DND-41 (cell line): Measurements from ENCODE around the gene LRRC27.

ENCODE experiments used
- ATAC-seq: fragments of 200-7000 bp; cut with Tn5 transposase; 3 replicates; pipeline ENCODE4 v1.9.1; 2021; ENCODE audit warnings: low read depth; ENCODE audit not compliant: insufficient read depth
- DNase-seq: peaks from one replicate; pipeline ENCODE4 v3.0.0-alpha.2; 2020
- H2AFZ ChIP-seq: 2 replicates; pipeline ENCODE4 v1.6.0; 2012; ENCODE audit warnings: low read depth, low read length
- H3K27ac ChIP-seq: 2 replicates; pipeline ENCODE4 v1.5.1; 2012; ENCODE audit warnings: low read length, inconsistent platforms
- H3K27me3 ChIP-seq: fragments of 200-600 bp; sonication (generic); 2 replicates; pipeline ENCODE4 v1.6.0; 2012; ENCODE audit warnings: low read length, mild to moderate bottlenecking, inconsistent platforms; ENCODE audit not compliant: insufficient read depth, poor library complexity
- H3K36me3 ChIP-seq: 2 replicates; pipeline ENCODE4 v1.5.1; 2012; ENCODE audit warnings: low read length, inconsistent platforms; ENCODE audit not compliant: insufficient read depth
- H3K4me1 ChIP-seq: 2 replicates; pipeline ENCODE4 v1.5.1; 2012; ENCODE audit warnings: mild to moderate bottlenecking, low read length; ENCODE audit not compliant: insufficient read depth
- H3K4me2 ChIP-seq: 2 replicates; pipeline ENCODE4 v1.6.0; 2012; ENCODE audit warnings: mild to moderate bottlenecking, moderate library complexity, low read length, inconsistent platforms; ENCODE audit not compliant: insufficient read depth
- H3K4me3 ChIP-seq, 2 experiments: fragments of 200-600 bp in 1 of 2; shearing (Covaris generic) in 1 of 2; 2 replicates each; pipeline ENCODE4 v1.5.1; 2012 to 2016; ENCODE audit warnings: inconsistent platforms in 2 of 2, low read length in 2 of 2, mild to moderate bottlenecking in 2 of 2, low read depth in 1 of 2, moderate library complexity in 1 of 2
- H3K79me2 ChIP-seq: 2 replicates; pipeline ENCODE4 v1.6.0; 2012; ENCODE audit warnings: low read length, inconsistent platforms; ENCODE audit not compliant: insufficient read depth
- H3K9ac ChIP-seq: 2 replicates; pipeline ENCODE4 v1.6.0; 2012; ENCODE audit warnings: low read depth, mild to moderate bottlenecking, inconsistent platforms, low read length, moderate library complexity
- H3K9me3 ChIP-seq: 2 replicates; pipeline ENCODE4 v1.5.1; 2012; ENCODE audit warnings: low read length, moderate library complexity, mild to moderate bottlenecking, inconsistent platforms; ENCODE audit not compliant: insufficient read depth, severe bottlenecking
- H4K20me1 ChIP-seq: 2 replicates; pipeline ENCODE4 v1.6.0; 2012; ENCODE audit warnings: low read length; ENCODE audit not compliant: insufficient read depth
- CTCF ChIP-seq: IDR thresholded peaks from 2 replicates; pipeline ENCODE4 v1.5.1; 2012; ENCODE audit warnings: borderline replicate concordance, low read length, moderate library complexity, mild to moderate bottlenecking; ENCODE audit not compliant: poor library complexity, severe bottlenecking; ENCODE audit errors: extremely low read depth
- EZH2 ChIP-seq: IDR thresholded peaks from 3 replicates; pipeline ENCODE4 v1.6.1; 2012; ENCODE audit warnings: borderline replicate concordance, low read depth, mild to moderate bottlenecking, moderate library complexity, low read length, inconsistent platforms; ENCODE audit not compliant: severe bottlenecking

The LRRC27 gene

GRCh38 chr10:132304756-132305509, 27.1 kb upstream of the LRRC27 start:
- Histone ChIP-seq H3K4me1 (no peaks in the 10 kb centered on the region), H3K36me3 (no peaks in the 10 kb centered on the region), H3K79me2 (no peaks in the 10 kb centered on the region), H3K4me3 (no peak overlapping the region), H3K4me2 (no peak overlapping the region), H3K27ac (no peak overlapping the region), H3K9ac (no peak overlapping the region), H4K20me1 (no peaks in the 10 kb centered on the region), H3K27me3 (no peaks in the 10 kb centered on the region), H2AFZ (no peak overlapping the region), H3K9me3 (no peaks in the 10 kb centered on the region)
- DNase-seq (no peak), ATAC-seq (no peak)
- TF ChIP-seq EZH2 (no peak), CTCF (no peak)

- H3K27ac ChIP-seq, result no peak overlapping the region
- H3K27me3 ChIP-seq, result no peaks in the 10 kb centered on the region
- ATAC-seq (no peak), DNase-seq (no peak)
- H3K4me2 ChIP-seq, result no peak overlapping the region
- H3K4me1 ChIP-seq, result no peaks in the 10 kb centered on the region
- no peaks in the 10 kb centered on the region for H3K36me3 ChIP-seq
- no peak overlapping the region for H3K9ac ChIP-seq
- no peaks in the 10 kb centered on the region for H4K20me1 ChIP-seq
- no peak overlapping the region for H3K4me3 ChIP-seq
- H3K9me3 ChIP-seq, result no peaks in the 10 kb centered on the region
- H2AFZ ChIP-seq, result no peak overlapping the region
- H3K79me2 ChIP-seq, result no peaks in the 10 kb centered on the region
- no peak for TF ChIP-seq CTCF
- TF ChIP-seq EZH2, result no peak
Measured at GRCh38 chr10:132305654-132306342, 26.2 kb upstream of the LRRC27 start.

- DNase-seq, result no peak
- no peak for ATAC-seq
- H3K9me3 ChIP-seq, result no peaks in the 10 kb centered on the region
- no peak overlapping the region for H3K4me2 ChIP-seq
- no peak overlapping the region for H3K27ac ChIP-seq
- no peaks in the 10 kb centered on the region for H3K36me3 ChIP-seq
- no peak for TF ChIP-seq CTCF
- TF ChIP-seq EZH2, result no peak
- no peaks in the 10 kb centered on the region for H3K4me1 ChIP-seq
- no peak overlapping the region for H3K9ac ChIP-seq
- no peaks in the 10 kb centered on the region for H3K27me3 ChIP-seq
- no peaks in the 10 kb centered on the region for H4K20me1 ChIP-seq
- no peak overlapping the region for H2AFZ ChIP-seq
- H3K79me2 ChIP-seq, result no peaks in the 10 kb centered on the region
- no peak overlapping the region for H3K4me3 ChIP-seq
Measured at GRCh38 chr10:132306343-132306685, 25.7 kb upstream of the LRRC27 start.
